ENCODE measurements around the gene NF1. TPM values are rescaled to one million over a fixed set of nuclear protein-coding genes. Genes with fewer than 3 reads are reported as not detected.

The NF1 gene
- total RNA-seq, 1 experiment from 2014 or later = 16.4 TPM

DNA sequence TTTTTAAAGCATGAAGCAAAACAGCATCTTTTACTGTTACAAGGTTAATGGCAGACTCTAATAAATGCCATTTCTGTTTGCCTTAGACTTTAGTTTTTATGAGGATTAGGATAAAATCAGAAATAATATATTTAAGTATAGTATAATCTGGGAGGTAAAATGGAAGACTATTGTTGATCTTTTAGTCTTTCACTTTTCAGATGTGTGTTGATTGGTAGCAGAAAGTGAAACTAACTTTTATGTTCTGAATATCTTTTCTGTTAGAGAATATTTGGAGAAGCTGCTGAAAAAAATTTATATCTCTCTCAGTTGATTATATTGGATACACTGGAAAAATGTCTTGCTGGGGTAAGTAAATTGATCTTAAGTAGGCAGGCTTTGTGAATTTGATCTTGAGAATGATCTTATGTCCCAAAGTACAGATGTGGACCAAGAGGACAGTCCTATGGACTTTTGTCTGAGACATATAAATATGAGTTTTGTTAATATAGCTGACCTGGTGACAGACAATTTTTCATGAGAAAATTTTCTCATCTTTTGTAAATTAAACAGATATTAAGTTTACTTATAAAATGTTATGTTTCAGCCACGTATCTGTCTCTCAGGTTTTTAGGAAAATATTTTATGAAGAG, 64.1 kb downstream of the NF1 start:
- Histone ChIP-seq H3K27me3 (ENCODE audit: low read length) (no peaks in the 10 kb centered on the region), H3K36me3 (ENCODE audit: low read depth, low read length) (no peaks in the 10 kb centered on the region; the same call in 1 of the 2 replicates), H3K4me2 (ENCODE audit: low read length) (no peak overlapping the region), H3K27ac (ENCODE audit: low read length) (no peak overlapping the region), H3K9me3 (ENCODE audit: low read length) (no peaks in the 10 kb centered on the region), H3F3A (ENCODE audit: low read length, unreplicated experiment) (no peaks in the 10 kb centered on the region), H3K4me3 (ENCODE audit: low read length) (no peak overlapping the region), H3K9ac (ENCODE audit: low read length) (no peak overlapping the region), H2AFZ (ENCODE audit: low read length) (no peak overlapping the region), H3K9me2 (replicated peaks; ENCODE audit: low read length) (no peaks in the 10 kb centered on the region), H3K79me2 (ENCODE audit: low read length) (no peaks in the 10 kb centered on the region), H3K4me1 (ENCODE audit: insufficient read depth, low read length) (peaks cover 9% of the 10 kb centered on the region; the same call in 1 of the 2 replicates), H4K20me1 (ENCODE audit: low read length) (no peaks in the 10 kb centered on the region)
- DNase-seq = no peak
- no peak for TF ChIP-seq EZH2 (IDR thresholded peaks at IDR 0.05; ENCODE audit: low read length, unreplicated experiment)
- TF ChIP-seq EZH2phosphoT487 (IDR thresholded peaks at IDR 0.05; ENCODE audit: borderline replicate concordance, low read length) = no peak
- TF ChIP-seq, protein P1, sequence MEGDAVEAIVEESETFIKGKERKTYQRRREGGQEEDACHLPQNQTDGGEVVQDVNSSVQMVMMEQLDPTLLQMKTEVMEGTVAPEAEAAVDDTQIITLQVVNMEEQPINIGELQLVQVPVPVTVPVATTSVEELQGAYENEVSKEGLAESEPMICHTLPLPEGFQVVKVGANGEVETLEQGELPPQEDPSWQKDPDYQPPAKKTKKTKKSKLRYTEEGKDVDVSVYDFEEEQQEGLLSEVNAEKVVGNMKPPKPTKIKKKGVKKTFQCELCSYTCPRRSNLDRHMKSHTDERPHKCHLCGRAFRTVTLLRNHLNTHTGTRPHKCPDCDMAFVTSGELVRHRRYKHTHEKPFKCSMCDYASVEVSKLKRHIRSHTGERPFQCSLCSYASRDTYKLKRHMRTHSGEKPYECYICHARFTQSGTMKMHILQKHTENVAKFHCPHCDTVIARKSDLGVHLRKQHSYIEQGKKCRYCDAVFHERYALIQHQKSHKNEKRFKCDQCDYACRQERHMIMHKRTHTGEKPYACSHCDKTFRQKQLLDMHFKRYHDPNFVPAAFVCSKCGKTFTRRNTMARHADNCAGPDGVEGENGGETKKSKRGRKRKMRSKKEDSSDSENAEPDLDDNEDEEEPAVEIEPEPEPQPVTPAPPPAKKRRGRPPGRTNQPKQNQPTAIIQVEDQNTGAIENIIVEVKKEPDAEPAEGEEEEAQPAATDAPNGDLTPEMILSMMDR (conservative IDR thresholded peaks at IDR 0.05; ENCODE audit: low read depth, low read length) = no peak
- no peak for ATAC-seq
- CTCF ChIA-PET = no interaction called here
- intact Hi-C loops (cut with micrococcal nuclease) = loop anchor here (5.0 kb wide), 1 partner anchor 52 kb away; no protein-coding TSS in a partner anchor
- no TSS peak for BruUV-seq (replicated peaks)
- POLR2A ChIA-PET (ENCODE audit: unreplicated experiment) = no interaction called here

DNA sequence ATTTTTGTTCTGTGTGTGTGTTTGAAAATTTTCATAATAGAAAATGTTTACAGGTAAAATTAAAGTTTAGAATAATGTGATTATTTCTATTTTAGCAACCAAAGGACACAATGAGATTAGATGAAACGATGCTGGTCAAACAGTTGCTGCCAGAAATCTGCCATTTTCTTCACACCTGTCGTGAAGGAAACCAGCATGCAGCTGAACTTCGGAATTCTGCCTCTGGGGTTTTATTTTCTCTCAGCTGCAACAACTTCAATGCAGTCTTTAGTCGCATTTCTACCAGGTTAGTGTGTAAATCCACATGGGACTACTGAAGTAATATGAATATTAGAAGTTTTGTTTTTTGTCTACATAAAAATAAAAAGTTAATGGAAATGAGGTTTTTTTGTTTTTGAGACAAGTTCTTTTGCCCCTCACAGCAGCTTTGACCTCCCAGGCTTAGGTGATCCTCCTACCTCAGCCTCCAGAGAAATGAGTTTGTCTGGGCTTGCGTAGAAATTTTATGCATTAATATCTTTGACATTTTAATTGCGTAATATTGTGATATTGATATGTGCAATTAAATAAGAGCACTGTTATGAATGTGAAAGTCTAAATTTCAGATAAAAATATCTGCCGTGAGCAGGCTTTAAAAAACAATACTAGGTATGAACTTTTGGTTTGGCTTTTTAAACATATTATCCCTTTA, 68.5 kb downstream of the NF1 start:
- BruUV-seq (replicated peaks) = no TSS peak

More for the DNA sequence above, 68.5 kb downstream of the NF1 start:
- Histone ChIP-seq H3K27me3 (ENCODE audit: low read length) (no peaks in the 10 kb centered on the region), H3K4me1 (ENCODE audit: insufficient read depth, low read length) (no peaks in the 10 kb centered on the region), H3K36me3 (ENCODE audit: low read depth, low read length) (no peaks in the 10 kb centered on the region; the same call in 1 of the 2 replicates), H4K20me1 (ENCODE audit: low read length) (no peaks in the 10 kb centered on the region), H3K9ac (ENCODE audit: low read length) (no peak overlapping the region), H3K9me3 (ENCODE audit: low read length) (no peaks in the 10 kb centered on the region), H3K27ac (ENCODE audit: low read length) (no peak overlapping the region), H3K4me3 (ENCODE audit: low read length) (no peak overlapping the region), H3K9me2 (replicated peaks; ENCODE audit: low read length) (no peaks in the 10 kb centered on the region), H3F3A (ENCODE audit: low read length, unreplicated experiment) (no peaks in the 10 kb centered on the region), H2AFZ (ENCODE audit: low read length) (no peak overlapping the region), H3K79me2 (ENCODE audit: low read length) (no peaks in the 10 kb centered on the region), H3K4me2 (ENCODE audit: low read length) (no peak overlapping the region)
- TF ChIP-seq EZH2 (IDR thresholded peaks at IDR 0.05; ENCODE audit: low read length, unreplicated experiment) (no peak), EZH2phosphoT487 (IDR thresholded peaks at IDR 0.05; ENCODE audit: borderline replicate concordance, low read length) (no peak)
- TF ChIP-seq, protein P1 (conservative IDR thresholded peaks at IDR 0.05; ENCODE audit: low read depth, low read length) = no peak
- intact Hi-C loops (cut with micrococcal nuclease) = no loop called here
- DNase-seq (no peak), ATAC-seq (no peak)
- ChIA-PET POLR2A (ENCODE audit: unreplicated experiment) (no interaction called here), CTCF (no interaction called here)

Measured in PC-3 (cell line).